Measurements from ENCODE around the gene GCAT. TPM values are rescaled to one million over a fixed set of nuclear protein-coding genes. Genes with fewer than 3 reads are reported as not detected.

The GCAT gene
- polyA plus RNA-seq, 1 donor from 2014 or later: 13.0 TPM

- no peaks in the 10 kb centered on the region for H3K9me3 ChIP-seq (ENCODE audit: low read length)
- H3K27me3 ChIP-seq (ENCODE audit: insufficient read depth, low read depth, low read length): peaks cover 52% of the 10 kb centered on the region
- no peaks in the 10 kb centered on the region for H3K79me2 ChIP-seq (replicated peaks; ENCODE audit: insufficient read depth, low read length)
- H3K4me3 ChIP-seq (ENCODE audit: low read length): no peak overlapping the region
- no peaks in the 10 kb centered on the region for H3K36me3 ChIP-seq (ENCODE audit: insufficient read depth, low read length)
- TF ChIP-seq MXI1 (conservative IDR thresholded peaks at IDR 0.05; ENCODE audit: poor library complexity, severe bottlenecking) (no peak), TAF1 (IDR thresholded peaks at IDR 0.05; ENCODE audit: low read depth) (no peak), RAD21 (conservative IDR thresholded peaks at IDR 0.05) (no peak), POLR2AphosphoS5 (IDR thresholded peaks at IDR 0.05) (no peak), CTCF (IDR thresholded peaks at IDR 0.05; ENCODE audit: poor library complexity, severe bottlenecking) (no peak)
- no peak overlapping the region for H2AFZ ChIP-seq (ENCODE audit: low read depth, low read length)
- no peaks in the 10 kb centered on the region for H3F3A ChIP-seq (ENCODE audit: insufficient read depth, low read length, poor library complexity, severe bottlenecking)
- H4K20me1 ChIP-seq (ENCODE audit: insufficient read depth): no peaks in the 10 kb centered on the region
- H3K9me2 ChIP-seq (ENCODE audit: insufficient read depth, low read length): no peaks in the 10 kb centered on the region
- no peak overlapping the region for H3K4me2 ChIP-seq (ENCODE audit: low read length)
- H3K9ac ChIP-seq (ENCODE audit: low read length): no peak overlapping the region
- H3K27ac ChIP-seq (ENCODE audit: low read length): no peak overlapping the region
Measured at GRCh38 chr22:37820350-37820749, 12.6 kb downstream of the GCAT start.

GRCh38 chr22:37822079-37822833 lies 14.5 kb downstream of the GCAT start:
- no peaks in the 10 kb centered on the region for H4K20me1 ChIP-seq (ENCODE audit: insufficient read depth)
- no peaks in the 10 kb centered on the region for H3F3A ChIP-seq (ENCODE audit: insufficient read depth, low read length, poor library complexity, severe bottlenecking)
- no peaks in the 10 kb centered on the region for H3K36me3 ChIP-seq (ENCODE audit: insufficient read depth, low read length)
- no peak overlapping the region for H3K27ac ChIP-seq (ENCODE audit: low read length)
- peaks cover 56% of the 10 kb centered on the region for H3K27me3 ChIP-seq (ENCODE audit: insufficient read depth, low read depth, low read length)
- H3K9me2 ChIP-seq (ENCODE audit: insufficient read depth, low read length): no peaks in the 10 kb centered on the region
- H3K4me2 ChIP-seq (ENCODE audit: low read length): no peak overlapping the region
- no peaks in the 10 kb centered on the region for H3K79me2 ChIP-seq (replicated peaks; ENCODE audit: insufficient read depth, low read length)
- peak overlapping the region; percentile 30 for H3K4me3 ChIP-seq (ENCODE audit: low read length)
- H2AFZ ChIP-seq (ENCODE audit: low read depth, low read length): no peak overlapping the region
- no peaks in the 10 kb centered on the region for H3K9me3 ChIP-seq (ENCODE audit: low read length)
- TF ChIP-seq POLR2AphosphoS5 (IDR thresholded peaks at IDR 0.05) (no peak), RAD21 (conservative IDR thresholded peaks at IDR 0.05) (peak; percentile 13), CTCF (IDR thresholded peaks at IDR 0.05; ENCODE audit: poor library complexity, severe bottlenecking) (peak; percentile 25), SMC3 (conservative IDR thresholded peaks at IDR 0.05; ENCODE audit: poor library complexity) (peak; percentile 29), EZH2 (IDR thresholded peaks at IDR 0.05; ENCODE audit: borderline replicate concordance, insufficient read depth, low read length, poor library complexity, severe bottlenecking) (no peak), MXI1 (conservative IDR thresholded peaks at IDR 0.05; ENCODE audit: poor library complexity, severe bottlenecking) (no peak), REST (IDR thresholded peaks at IDR 0.05; ENCODE audit: borderline replicate concordance) (no peak)
- H3K9ac ChIP-seq (ENCODE audit: low read length): peak overlapping the region; percentile 29

Measured in neural cell (in vitro differentiated cells).